Adrenal gland (tissue), 5 donors: ENCODE measurements around the gene SMIM45.

Experiments
- CTCF ChIP-seq, 6 experiments: fragments of 450-650 bp in 4 of 6; fragments of 200-600 bp in 2 of 6; sonication (generic) in 1 of 6; IDR thresholded peaks; 1 replicate in 5 of 6; 2 replicates in 1 of 6; pipeline versions ENCODE4 v1.5.1 to v1.8.0; 2016 to 2021; ENCODE audit warnings: antibody characterized with exemption in 6 of 6, mild to moderate bottlenecking in 2 of 6, moderate library complexity in 1 of 6
- POLR2A ChIP-seq, 2 donors: fragments of 450-650 bp; IDR thresholded peaks; one replicate each; pipeline ENCODE4 v1.6.1; 2017; ENCODE audit warnings: antibody characterized with exemption in 2 of 2, mild to moderate bottlenecking in 2 of 2, moderate library complexity in 1 of 2
- donor health status: DM: no; HTN: no; CAD: no.

GRCh38 chr22:41940832-41941765 lies 10.9 kb upstream of the SMIM45 start:
- peak; percentile 81 to 99 (median 98) for TF ChIP-seq CTCF (IDR thresholded peaks at IDR 0.05)
- TF ChIP-seq POLR2A (IDR thresholded peaks at IDR 0.05): no peak
